NCI-H69 (cell line): ENCODE results near the gene LINGO4.
A peak's percentile ranks its signal among the peaks of the same experiment; 100 is the strongest.

ENCODE experiments used
- DNase-seq: peaks from one replicate; lab custom pipeline; 2025; lab: John Stamatoyannopoulos, UW

The LINGO4 gene

GRCh38 chr1:151813271-151813977 is 8.2 kb upstream of the LINGO4 start:
- DNase-seq: no peak

GRCh38 chr1:151811181-151811580 is 6.0 kb upstream of the LINGO4 start:
- DNase-seq: no peak

GRCh38 chr1:151809985-151810556 is 4.9 kb upstream of the LINGO4 start:
- DNase-seq: peak; percentile 10

GRCh38 chr1:151809290-151809984 is 4.2 kb upstream of the LINGO4 start:
- DNase-seq: peak; percentile 38

- no peak for DNase-seq
These were observed 2.5 kb upstream of the LINGO4 start for GRCh38 chr1:151807766-151808165.

GRCh38 chr1:151807131-151807530 is 1.9 kb upstream of the LINGO4 start:
- no peak for DNase-seq

GRCh38 chr1:151806170-151806569 is 951 bp upstream of the LINGO4 start:
- no peak for DNase-seq

GRCh38 chr1:151803915-151804314 is 1.3 kb downstream of the LINGO4 start:
- no peak for DNase-seq

- no peak for DNase-seq
These were observed 2.1 kb downstream of the LINGO4 start for GRCh38 chr1:151803164-151803563.

- no peak for DNase-seq
These were observed 2.8 kb downstream of the LINGO4 start for GRCh38 chr1:151802372-151802771.

- DNase-seq: no peak
These were observed 3.4 kb downstream of the LINGO4 start for GRCh38 chr1:151801846-151802245.

- no peak for DNase-seq
These were observed 3.9 kb downstream of the LINGO4 start for GRCh38 chr1:151801310-151801820.

- no peak for DNase-seq
These were observed 4.4 kb downstream of the LINGO4 start for GRCh38 chr1:151800830-151801229.

- DNase-seq: peak; percentile 14
These were observed 5.8 kb downstream of the LINGO4 start for GRCh38 chr1:151799179-151800022.

GRCh38 chr1:151798571-151798970 is 6.6 kb downstream of the LINGO4 start:
- DNase-seq: no peak

GRCh38 chr1:151790940-151791651 is 14.1 kb downstream of the LINGO4 start:
- peak; percentile 76 for DNase-seq

GRCh38 chr1:151790071-151790939 is 14.9 kb downstream of the LINGO4 start, which contains the start of gene TDRKH:
Gene TDRKH, minus strand, starts transcription at chr1:151790500. Its CDS starts 7,478 bp downstream, at chr1:151783022.
- peak; percentile 100 for DNase-seq

GRCh38 chr1:151787689-151788088 is 17.5 kb downstream of the LINGO4 start:
- DNase-seq: no peak

GRCh38 chr1:151783796-151784195 is 21.4 kb downstream of the LINGO4 start:
- DNase-seq: no peak

- no peak for DNase-seq
These were observed 22.5 kb downstream of the LINGO4 start for GRCh38 chr1:151782741-151783140.
